Caki2 (cell line): ENCODE data around the gene ZBBX. TPM values are rescaled to one million over a fixed set of nuclear protein-coding genes. Genes with fewer than 3 reads are reported as not detected.
"Not testable (repeated sequence)": the region's sequence is repeated elsewhere in the genome, so short reads cannot be mapped to it uniquely, and the experiment has no call there.

Source experiments
- DNase-seq: peaks from one replicate; pipeline ENCODE4 v3.0.0-alpha.2; 2015; ENCODE audit warnings: low read depth
- in situ Hi-C: cut with HindIII; loops from 2 replicates; pipeline ENCODE4 v1.10.0; 2016; ENCODE audit warnings: low sequenced_read_pairs, low pct_unique_long_range_greater_than_20kb, mixed read lengths
- total RNA-seq: library from RNA; depleted of rRNA; stranded (reverse); fragments of >200 nt; shearing (Covaris generic); gene quantifications from 2 replicates; pipeline ENCODE4 v1.2.3, GENCODE V29; 2014; ENCODE audit warnings: low replicate concordance; rRNA removed

Gene ZBBX
- 12.2 TPM in 1 of 2 replicates, not detected in the other for total RNA-seq

- in situ Hi-C loops = no loop called here
- DNase-seq = peak; percentile 94
Observed at GRCh38 chr3:167380004-167380689, at the start of gene ZBBX. Gene ZBBX, minus strand, starts transcription at chr3:167380297. Its CDS starts 7,396 bp downstream, at chr3:167372901.

GRCh38 chr3:167426962-167427361 lies 46.9 kb upstream of the ZBBX start:
- in situ Hi-C loops = not testable (repeated sequence)

GRCh38 chr3:167422396-167422795 lies 42.3 kb upstream of the ZBBX start:
- DNase-seq, in situ Hi-C loops: not testable (repeated sequence)

More at GRCh38 chr3:167426962-167427361, 46.9 kb upstream of the ZBBX start:
- not testable (repeated sequence) for DNase-seq

- in situ Hi-C loops = no loop called here
- no peak for DNase-seq
Observed at GRCh38 chr3:167409611-167410010, 29.5 kb upstream of the ZBBX start.

GRCh38 chr3:167406876-167407492 lies 26.9 kb upstream of the ZBBX start:
- in situ Hi-C loops = no loop called here
- peak; percentile 54 for DNase-seq

GRCh38 chr3:167397826-167398225 lies 17.7 kb upstream of the ZBBX start:
- in situ Hi-C loops = no loop called here
- DNase-seq = no peak

GRCh38 chr3:167396075-167396474 lies 16.0 kb upstream of the ZBBX start:
- no peak for DNase-seq
- in situ Hi-C loops = no loop called here

GRCh38 chr3:167394003-167394402 lies 13.9 kb upstream of the ZBBX start:
- in situ Hi-C loops = no loop called here
- DNase-seq = no peak

GRCh38 chr3:167382155-167382554 lies 2.1 kb upstream of the ZBBX start:
- DNase-seq = no peak
- in situ Hi-C loops = no loop called here

- DNase-seq = no peak
- in situ Hi-C loops = no loop called here
Observed at GRCh38 chr3:167375478-167375877, 4.6 kb downstream of the ZBBX start.

- in situ Hi-C loops = no loop called here
Observed at GRCh38 chr3:167372138-167372537, 8.0 kb downstream of the ZBBX start.

GRCh38 chr3:167361948-167362347 lies 18.1 kb downstream of the ZBBX start:
- DNase-seq = no peak
- in situ Hi-C loops = no loop called here

More at GRCh38 chr3:167372138-167372537, 8.0 kb downstream of the ZBBX start:
- DNase-seq = no peak

- no peak for DNase-seq
- in situ Hi-C loops = no loop called here
Observed at GRCh38 chr3:167361306-167361705, 18.8 kb downstream of the ZBBX start.

GRCh38 chr3:167355446-167355845 lies 24.7 kb downstream of the ZBBX start:
- DNase-seq = no peak
- in situ Hi-C loops = no loop called here

GRCh38 chr3:167354751-167355150 lies 25.3 kb downstream of the ZBBX start:
- in situ Hi-C loops = no loop called here
- DNase-seq = no peak

- no peak for DNase-seq
- in situ Hi-C loops = no loop called here
Observed at GRCh38 chr3:167350245-167350862, 29.7 kb downstream of the ZBBX start.

GRCh38 chr3:167346171-167346570 lies 33.9 kb downstream of the ZBBX start:
- in situ Hi-C loops = no loop called here

GRCh38 chr3:167330993-167331785 lies 48.9 kb downstream of the ZBBX start:
- no peak for DNase-seq
- in situ Hi-C loops = no loop called here

More at GRCh38 chr3:167346171-167346570, 33.9 kb downstream of the ZBBX start:
- DNase-seq = no peak
